PC-3 (cell line): Measurements from ENCODE around the gene ACKR2. TPM values are rescaled to one million over a fixed set of nuclear protein-coding genes. Genes with fewer than 3 reads are reported as not detected.

Source experiments
- ATAC-seq: fragments of 200-7000 bp; cut with Tn5 transposase; 2 replicates; pipeline ENCODE4 v1.9.1; 2020; ENCODE audit warnings: mild to moderate bottlenecking, moderate library complexity
- BruUV-seq: library from RNA; stranded (reverse); fragments of 400-500 nt; replicated peaks from 2 replicates; lab custom pipeline; 2021; lab: Mats Ljungman, UMichigan
- CTCF ChIA-PET: fragments of 300-600 bp; sonication (Branson Sonifier 250); formaldehyde crosslinking; loops from one replicate; lab custom pipeline; 2022; ENCODE audit warnings: antibody characterized with exemption; lab: Charles Lee
- POLR2A ChIA-PET: fragments of 300-600 bp; sonication (Branson Sonifier 250); formaldehyde crosslinking; loops from one replicate; lab custom pipeline; 2022; ENCODE audit warnings: antibody characterized with exemption; ENCODE audit not compliant: unreplicated experiment; lab: Charles Lee
- DNase-seq: peaks from one replicate; pipeline ENCODE4 v3.0.0-alpha.2; 2015
- H2AFZ ChIP-seq: fragments of 300-600 bp; sonication (generic); 2 replicates; pipeline ENCODE4 v1.6.0; 2016; ENCODE audit warnings: antibody characterized with exemption, low read length
- H3F3A ChIP-seq: fragments of 300-600 bp; sonication (generic); one replicate; pipeline ENCODE4 v1.6.0; 2017; ENCODE audit warnings: antibody characterized with exemption, low read length, control low read depth, mild to moderate bottlenecking; ENCODE audit not compliant: unreplicated experiment
- H3K27ac ChIP-seq: fragments of 300-600 bp; sonication (generic); 2 replicates; pipeline ENCODE4 v1.5.1; 2016; ENCODE audit warnings: mild to moderate bottlenecking, low read length
- H3K27me3 ChIP-seq: fragments of 300-600 bp; sonication (generic); 2 replicates; pipeline ENCODE4 v1.6.1; 2016; ENCODE audit warnings: low read length, mixed read lengths
- H3K36me3 ChIP-seq: fragments of 300-600 bp; sonication (generic); 2 replicates; pipeline ENCODE4 v1.6.1; 2016; ENCODE audit warnings: low read depth, mixed run types, low read length, mixed read lengths
- H3K4me1 ChIP-seq: fragments of 300-600 bp; sonication (generic); 2 replicates; pipeline ENCODE4 v1.5.1; 2016; ENCODE audit warnings: low read length; ENCODE audit not compliant: insufficient read depth
- H3K4me2 ChIP-seq: fragments of 300-600 bp; sonication (generic); 2 replicates; pipeline ENCODE4 v1.6.0; 2016; ENCODE audit warnings: low read length
- H3K4me3 ChIP-seq: fragments of 300-600 bp; sonication (generic); 2 replicates; pipeline ENCODE4 v1.5.1; 2016; ENCODE audit warnings: mild to moderate bottlenecking, low read length, mixed read lengths
- H3K79me2 ChIP-seq: fragments of 300-600 bp; sonication (generic); 2 replicates; pipeline ENCODE4 v1.6.1; 2017; ENCODE audit warnings: low read length, mixed read lengths
- H3K9ac ChIP-seq: fragments of 300-600 bp; sonication (generic); 2 replicates; pipeline ENCODE4 v1.6.0; 2016; ENCODE audit warnings: mild to moderate bottlenecking, low read length
- H3K9me2 ChIP-seq: fragments of 300-600 bp; sonication (generic); replicated peaks from 2 replicates; pipeline ENCODE4 v1.6.1; 2016; ENCODE audit warnings: mixed run types, low read length, mixed read lengths
- H3K9me3 ChIP-seq: fragments of 300-600 bp; sonication (generic); 2 replicates; pipeline ENCODE4 v1.6.1; 2016; ENCODE audit warnings: low read length, mixed read lengths
- H4K20me1 ChIP-seq: fragments of 300-600 bp; sonication (generic); 2 replicates; pipeline ENCODE4 v1.6.1; 2016; ENCODE audit warnings: low read length, mixed read lengths
- EZH2 ChIP-seq: fragments of 300-600 bp; sonication (generic); IDR thresholded peaks from one replicate; pipeline ENCODE4 v1.6.1; 2017; ENCODE audit warnings: antibody characterized with exemption, mild to moderate bottlenecking, low read length; ENCODE audit not compliant: unreplicated experiment
- EZH2phosphoT487 ChIP-seq: fragments of 300-600 bp; sonication (generic); IDR thresholded peaks from 2 replicates; pipeline ENCODE4 v1.6.1; 2018; ENCODE audit warnings: mild to moderate bottlenecking, antibody characterized with exemption, low read length, borderline replicate concordance
- intact Hi-C: fragments of 100-400 bp; cut with micrococcal nuclease; formaldehyde crosslinking; loops from 2 replicates; pipeline ENCODE4 v1.9.0; 2023
- total RNA-seq: library from RNA; depleted of rRNA; stranded (reverse); fragments of >200 nt; gene quantifications from 2 replicates; pipeline ENCODE4 v1.2.3, GENCODE V29; 2014
- TF ChIP-seq, protein P1 (sequence below): fragments of 300-600 bp; sonication (generic); conservative IDR thresholded peaks from 2 replicates; pipeline ENCODE4 v1.5.1; 2017; ENCODE audit warnings: antibody characterized with exemption, low read depth, mild to moderate bottlenecking, low read length

The ACKR2 gene
- total RNA-seq, 1 experiment from 2014 or later, result 3.9 TPM

DNA sequence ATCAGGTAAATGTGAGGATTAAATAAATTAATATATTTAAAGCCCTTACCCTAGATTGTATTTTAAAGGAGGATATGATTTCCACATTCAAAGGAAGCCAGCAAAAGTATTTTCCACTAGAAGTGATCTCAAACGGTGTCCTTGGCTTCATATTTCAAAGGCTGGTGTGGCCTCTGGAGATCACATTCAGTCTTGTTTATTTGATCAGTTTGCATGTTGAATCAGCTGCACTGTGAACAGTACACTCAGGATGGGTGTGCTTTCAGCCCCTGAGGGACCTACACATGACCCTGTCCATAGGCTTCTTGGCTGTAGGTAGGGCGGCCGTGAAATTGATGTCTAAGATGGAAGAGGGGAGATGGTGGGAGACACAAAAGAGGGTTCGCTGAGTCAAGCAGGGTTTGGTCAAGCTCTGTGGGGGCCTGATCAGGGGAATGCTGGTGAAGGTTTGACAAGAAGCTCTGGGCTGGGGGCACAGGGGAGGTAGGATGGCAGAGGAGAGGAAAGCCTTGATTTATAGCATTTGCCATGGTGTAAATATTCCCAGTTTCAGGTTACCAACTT, 44.6 kb downstream of the ACKR2 start:
- Histone ChIP-seq H3K9ac (no peak overlapping the region), H3K36me3 (no peaks in the 10 kb centered on the region), H3K4me3 (no peak overlapping the region), H3K27ac (no peak overlapping the region), H3K9me2 (no peaks in the 10 kb centered on the region), H3K79me2 (no peaks in the 10 kb centered on the region), H3K4me1 (no peaks in the 10 kb centered on the region), H3K27me3 (no peaks in the 10 kb centered on the region), H3F3A (no peaks in the 10 kb centered on the region), H2AFZ (no peak overlapping the region), H4K20me1 (no peaks in the 10 kb centered on the region), H3K9me3 (no peaks in the 10 kb centered on the region), H3K4me2 (no peak overlapping the region)
- TF ChIP-seq EZH2phosphoT487, result no peak
- TF ChIP-seq EZH2, result no peak
- TF ChIP-seq, protein P1, sequence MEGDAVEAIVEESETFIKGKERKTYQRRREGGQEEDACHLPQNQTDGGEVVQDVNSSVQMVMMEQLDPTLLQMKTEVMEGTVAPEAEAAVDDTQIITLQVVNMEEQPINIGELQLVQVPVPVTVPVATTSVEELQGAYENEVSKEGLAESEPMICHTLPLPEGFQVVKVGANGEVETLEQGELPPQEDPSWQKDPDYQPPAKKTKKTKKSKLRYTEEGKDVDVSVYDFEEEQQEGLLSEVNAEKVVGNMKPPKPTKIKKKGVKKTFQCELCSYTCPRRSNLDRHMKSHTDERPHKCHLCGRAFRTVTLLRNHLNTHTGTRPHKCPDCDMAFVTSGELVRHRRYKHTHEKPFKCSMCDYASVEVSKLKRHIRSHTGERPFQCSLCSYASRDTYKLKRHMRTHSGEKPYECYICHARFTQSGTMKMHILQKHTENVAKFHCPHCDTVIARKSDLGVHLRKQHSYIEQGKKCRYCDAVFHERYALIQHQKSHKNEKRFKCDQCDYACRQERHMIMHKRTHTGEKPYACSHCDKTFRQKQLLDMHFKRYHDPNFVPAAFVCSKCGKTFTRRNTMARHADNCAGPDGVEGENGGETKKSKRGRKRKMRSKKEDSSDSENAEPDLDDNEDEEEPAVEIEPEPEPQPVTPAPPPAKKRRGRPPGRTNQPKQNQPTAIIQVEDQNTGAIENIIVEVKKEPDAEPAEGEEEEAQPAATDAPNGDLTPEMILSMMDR, result no peak
- ChIA-PET POLR2A (no interaction called here), CTCF (no interaction called here)
- ATAC-seq (no peak), DNase-seq (no peak)
- no TSS peak for BruUV-seq
- intact Hi-C loops, result no loop called here

DNA sequence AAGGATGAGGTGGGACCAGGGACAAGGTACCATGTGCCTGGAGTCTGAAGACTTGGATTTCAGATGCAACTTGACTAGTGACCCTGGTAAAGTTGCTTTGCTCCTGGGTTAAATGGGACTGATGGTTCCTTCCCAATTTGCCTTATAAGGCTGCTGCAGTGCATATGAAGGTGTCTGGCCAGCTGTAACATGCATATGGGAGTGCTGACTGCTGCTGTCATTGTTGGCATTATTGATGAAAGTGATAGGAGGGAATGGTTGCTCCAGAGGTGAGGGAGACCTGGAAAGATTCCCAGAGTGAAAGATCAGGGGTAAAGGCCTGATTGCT, 45.9 kb downstream of the ACKR2 start:
- no peaks in the 10 kb centered on the region for H3F3A ChIP-seq
- no peak overlapping the region for H3K9ac ChIP-seq
- no peaks in the 10 kb centered on the region for H3K9me2 ChIP-seq
- H4K20me1 ChIP-seq, result no peaks in the 10 kb centered on the region
- intact Hi-C loops, result no loop called here
- no TSS peak for BruUV-seq
- TF ChIP-seq, protein P1, result no peak
- no peak for TF ChIP-seq EZH2
- TF ChIP-seq EZH2phosphoT487, result no peak
- no peak overlapping the region for H3K4me2 ChIP-seq
- no peaks in the 10 kb centered on the region for H3K9me3 ChIP-seq
- no peak overlapping the region for H3K4me3 ChIP-seq
- no peaks in the 10 kb centered on the region for H3K27me3 ChIP-seq
- DNase-seq, result no peak
- H3K79me2 ChIP-seq, result no peaks in the 10 kb centered on the region
- no peaks in the 10 kb centered on the region for H3K4me1 ChIP-seq
- H3K36me3 ChIP-seq, result no peaks in the 10 kb centered on the region
- no peak overlapping the region for H3K27ac ChIP-seq
- H2AFZ ChIP-seq, result no peak overlapping the region
- ChIA-PET POLR2A (no interaction called here), CTCF (no interaction called here)
- ATAC-seq, result no peak

DNA sequence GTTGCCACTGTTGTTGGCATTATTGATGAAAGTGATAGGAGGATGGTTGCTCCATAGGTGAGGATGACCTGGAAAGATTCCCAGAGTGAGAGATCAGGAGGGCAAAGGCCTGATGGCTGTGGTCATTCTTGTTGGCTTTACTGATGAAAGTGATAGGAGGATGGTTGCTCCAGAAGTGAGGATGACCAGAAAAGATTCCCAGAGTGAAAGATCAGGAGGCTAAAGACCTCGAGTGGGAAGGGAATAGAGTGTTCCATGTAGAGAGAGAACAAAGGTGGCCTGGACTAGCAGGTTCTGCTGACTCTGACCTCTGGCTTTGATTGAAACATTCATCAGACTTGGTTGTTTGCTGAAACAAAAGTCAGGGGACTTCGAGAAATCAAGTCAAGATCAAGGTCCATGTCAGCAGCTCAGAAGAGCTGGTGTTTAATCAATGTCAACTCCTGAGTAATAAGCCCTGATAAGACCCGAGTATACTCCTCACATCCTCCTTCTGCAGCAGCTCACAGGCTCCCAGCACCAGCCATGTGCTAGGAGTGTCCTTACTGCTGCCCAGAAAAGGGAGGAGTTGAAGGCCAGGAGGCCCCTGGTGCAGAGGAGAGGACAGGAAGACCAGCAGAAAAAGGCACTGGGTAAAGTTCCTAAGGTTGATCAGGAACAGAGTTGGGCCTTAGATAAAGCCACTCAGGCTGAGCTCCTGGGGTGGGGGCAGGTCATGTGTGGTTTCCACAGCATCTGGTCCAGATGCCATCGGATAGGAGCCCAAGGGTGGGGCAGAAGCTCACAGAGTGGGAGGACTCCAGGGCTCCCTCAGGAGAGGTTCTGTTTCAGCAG, 46.5 kb downstream of the ACKR2 start:
- DNase-seq, result no peak
- H3K4me2 ChIP-seq, result no peak overlapping the region
- CTCF ChIA-PET, result no interaction called here
- POLR2A ChIA-PET, result no interaction called here
- H3K9me2 ChIP-seq, result no peaks in the 10 kb centered on the region
- no TSS peak for BruUV-seq
- H3K27ac ChIP-seq, result no peak overlapping the region
- no peak overlapping the region for H2AFZ ChIP-seq
- H3F3A ChIP-seq, result no peaks in the 10 kb centered on the region
- no peak for ATAC-seq
- no peak overlapping the region for H3K9ac ChIP-seq
- intact Hi-C loops, result no loop called here
- H3K4me3 ChIP-seq, result no peak overlapping the region
- no peaks in the 10 kb centered on the region for H4K20me1 ChIP-seq
- no peaks in the 10 kb centered on the region for H3K4me1 ChIP-seq
- no peaks in the 10 kb centered on the region for H3K27me3 ChIP-seq
- TF ChIP-seq EZH2, result no peak
- no peak for TF ChIP-seq EZH2phosphoT487
- TF ChIP-seq, protein P1, result no peak
- H3K79me2 ChIP-seq, result no peaks in the 10 kb centered on the region
- no peaks in the 10 kb centered on the region for H3K9me3 ChIP-seq
- no peaks in the 10 kb centered on the region for H3K36me3 ChIP-seq
